GM13977 (cell line): ENCODE data around the gene OR10J4.

Experiments used
- DNase-seq: peaks from one replicate; pipeline ENCODE4 v3.0.0; 2012; ENCODE audit warnings: low spot score
- in situ Hi-C: fragments of 300-500 bp; cut with MboI; formaldehyde crosslinking; loops from one replicate; pipeline ENCODE4 v1.12.0; 2022; ENCODE audit warnings: low sequenced_read_pairs, low pct_unique_long_range_greater_than_20kb, mixed read lengths, inconsistent platforms; ENCODE audit not compliant: unreplicated experiment
- TF ChIP-seq, protein P1 (sequence below): IDR thresholded peaks from 2 replicates; pipeline ENCODE4 v1.5.1; 2012; ENCODE audit warnings: mild to moderate bottlenecking, control low read depth; ENCODE audit not compliant: insufficient read depth; ENCODE audit errors: extremely low read depth, missing control alignments

The OR10J4 gene

DNA sequence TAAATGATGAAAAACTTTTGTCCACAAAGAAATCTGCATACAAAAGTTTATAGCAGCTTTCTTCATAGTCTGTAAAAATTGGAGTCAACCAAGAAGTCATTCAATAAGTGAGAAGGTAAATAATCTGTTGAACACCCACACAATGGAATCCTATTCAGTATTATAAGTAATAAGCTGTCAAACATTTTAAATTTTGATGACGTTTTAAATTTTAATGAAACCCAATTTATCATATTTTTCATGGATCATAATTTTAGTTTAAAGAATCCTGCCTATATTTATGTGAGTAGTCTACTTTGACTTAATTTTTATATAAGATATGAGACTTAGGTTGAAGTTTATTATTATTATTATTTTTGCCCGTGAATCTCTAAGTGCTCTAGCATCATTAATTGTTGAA lies 27.5 kb downstream of the OR10J4 start:
- DNase-seq, result no peak
- in situ Hi-C loops, result no loop called here
- TF ChIP-seq, protein P1, sequence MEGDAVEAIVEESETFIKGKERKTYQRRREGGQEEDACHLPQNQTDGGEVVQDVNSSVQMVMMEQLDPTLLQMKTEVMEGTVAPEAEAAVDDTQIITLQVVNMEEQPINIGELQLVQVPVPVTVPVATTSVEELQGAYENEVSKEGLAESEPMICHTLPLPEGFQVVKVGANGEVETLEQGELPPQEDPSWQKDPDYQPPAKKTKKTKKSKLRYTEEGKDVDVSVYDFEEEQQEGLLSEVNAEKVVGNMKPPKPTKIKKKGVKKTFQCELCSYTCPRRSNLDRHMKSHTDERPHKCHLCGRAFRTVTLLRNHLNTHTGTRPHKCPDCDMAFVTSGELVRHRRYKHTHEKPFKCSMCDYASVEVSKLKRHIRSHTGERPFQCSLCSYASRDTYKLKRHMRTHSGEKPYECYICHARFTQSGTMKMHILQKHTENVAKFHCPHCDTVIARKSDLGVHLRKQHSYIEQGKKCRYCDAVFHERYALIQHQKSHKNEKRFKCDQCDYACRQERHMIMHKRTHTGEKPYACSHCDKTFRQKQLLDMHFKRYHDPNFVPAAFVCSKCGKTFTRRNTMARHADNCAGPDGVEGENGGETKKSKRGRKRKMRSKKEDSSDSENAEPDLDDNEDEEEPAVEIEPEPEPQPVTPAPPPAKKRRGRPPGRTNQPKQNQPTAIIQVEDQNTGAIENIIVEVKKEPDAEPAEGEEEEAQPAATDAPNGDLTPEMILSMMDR, result no peak

- in situ Hi-C loops, result no loop called here
- DNase-seq, result no peak
- TF ChIP-seq, protein P1, result no peak
Observed at GRCh38 chr1:159465191-159465603, 33.2 kb downstream of the OR10J4 start.

DNA sequence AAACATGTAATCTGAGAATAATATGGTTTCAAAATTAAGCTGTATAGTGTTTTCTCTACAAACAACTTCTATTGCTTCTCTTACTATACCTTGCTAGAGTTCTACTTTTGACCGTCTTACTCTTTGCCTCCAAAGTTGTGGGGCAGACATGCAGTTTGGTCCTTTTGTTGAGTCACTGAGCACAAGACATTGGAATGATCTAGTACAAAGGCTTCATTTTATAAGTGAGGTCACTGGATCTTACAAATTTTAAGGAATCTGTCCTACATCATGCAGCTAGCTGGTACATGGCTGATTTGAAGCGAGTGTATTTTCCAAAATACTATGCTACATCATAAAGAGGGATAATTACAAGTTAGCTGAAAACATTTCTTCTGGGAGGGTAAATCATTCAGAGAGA lies 36.3 kb downstream of the OR10J4 start:
- TF ChIP-seq, protein P1, result no peak
- no peak for DNase-seq
- in situ Hi-C loops, result no loop called here

DNA sequence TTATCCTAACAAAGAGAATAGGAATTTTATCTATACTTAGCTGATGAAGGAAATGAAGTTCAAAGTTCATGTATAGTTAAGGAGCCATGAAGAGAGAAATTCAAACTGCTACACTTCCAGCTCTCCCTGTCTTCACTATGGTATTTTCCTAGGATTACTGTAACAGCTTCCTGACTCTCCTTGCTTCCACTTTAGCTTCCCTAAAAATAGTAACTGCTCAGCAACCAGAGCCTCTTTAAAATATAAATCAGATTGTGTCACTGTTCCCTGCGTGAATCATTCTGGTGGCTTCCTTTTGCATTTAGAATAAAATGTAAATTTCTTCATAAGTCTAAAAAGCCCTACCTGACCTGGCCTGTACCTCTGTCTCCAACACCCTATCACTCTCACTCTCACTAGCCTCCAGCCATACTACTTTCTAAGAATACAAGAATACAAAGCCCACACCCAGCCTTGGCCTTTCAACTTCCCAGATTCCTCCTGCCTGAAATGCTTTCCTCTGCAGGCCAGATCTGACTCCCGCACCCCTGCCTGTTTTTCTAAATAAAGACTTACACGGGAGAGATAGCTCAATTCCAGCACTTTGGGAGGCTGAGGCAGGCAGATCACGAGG lies 38.0 kb downstream of the OR10J4 start:
- TF ChIP-seq, protein P1, result no peak
- in situ Hi-C loops, result no loop called here
- no peak for DNase-seq

DNA sequence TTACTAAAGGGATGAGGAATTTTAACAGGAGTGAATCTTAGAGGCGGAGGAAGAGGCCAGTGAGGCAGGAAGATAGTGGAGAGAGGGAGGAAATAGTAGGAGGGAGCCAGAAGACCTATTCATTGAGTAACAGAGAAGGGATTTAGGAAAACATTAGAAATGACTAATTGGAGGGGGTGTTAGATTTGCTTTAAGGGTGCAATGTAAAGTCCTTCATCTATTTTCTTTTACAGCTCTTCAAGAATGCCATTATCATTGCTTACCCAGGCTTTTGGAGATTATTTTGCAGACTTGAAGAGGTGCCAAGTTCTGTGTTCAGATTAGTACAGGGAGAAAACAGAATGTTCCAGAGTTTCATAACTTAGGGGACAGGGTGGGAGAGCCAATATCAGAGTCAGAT lies 41.3 kb downstream of the OR10J4 start:
- DNase-seq, result no peak
- in situ Hi-C loops, result no loop called here
- TF ChIP-seq, protein P1, result no peak

DNA sequence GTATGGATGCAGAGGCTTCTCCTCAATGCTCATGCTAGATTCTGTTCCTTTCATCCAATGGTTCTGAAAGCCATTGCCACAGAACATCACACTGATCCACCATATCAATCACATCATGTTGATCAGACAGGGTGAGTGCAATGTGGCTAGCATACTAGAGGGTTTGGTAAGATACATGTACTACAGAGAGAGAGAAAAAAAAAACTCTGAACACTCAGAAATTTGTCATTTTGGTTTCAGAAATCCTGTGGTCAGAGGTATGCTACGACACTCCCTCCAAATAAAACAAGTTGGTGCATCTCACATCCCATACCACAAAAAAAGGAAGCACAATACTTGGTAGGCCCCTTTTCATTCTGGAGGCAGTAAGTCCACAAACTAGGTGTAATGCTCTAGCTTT lies 42.9 kb downstream of the OR10J4 start:
- in situ Hi-C loops, result no loop called here
- DNase-seq, result no peak
- TF ChIP-seq, protein P1, result no peak
